HS-27A (cell line): Measurements from ENCODE around the gene GEMIN7.
"Not testable (repeated sequence)": the region's sequence is repeated elsewhere in the genome, so short reads cannot be mapped to it uniquely, and the experiment has no call there.

Experiments used
- DNase-seq: peaks from one replicate; pipeline ENCODE4 v3.0.0-alpha.2; 2012; ENCODE audit warnings: low read depth, missing footprints

GEMIN7 gene

DNA sequence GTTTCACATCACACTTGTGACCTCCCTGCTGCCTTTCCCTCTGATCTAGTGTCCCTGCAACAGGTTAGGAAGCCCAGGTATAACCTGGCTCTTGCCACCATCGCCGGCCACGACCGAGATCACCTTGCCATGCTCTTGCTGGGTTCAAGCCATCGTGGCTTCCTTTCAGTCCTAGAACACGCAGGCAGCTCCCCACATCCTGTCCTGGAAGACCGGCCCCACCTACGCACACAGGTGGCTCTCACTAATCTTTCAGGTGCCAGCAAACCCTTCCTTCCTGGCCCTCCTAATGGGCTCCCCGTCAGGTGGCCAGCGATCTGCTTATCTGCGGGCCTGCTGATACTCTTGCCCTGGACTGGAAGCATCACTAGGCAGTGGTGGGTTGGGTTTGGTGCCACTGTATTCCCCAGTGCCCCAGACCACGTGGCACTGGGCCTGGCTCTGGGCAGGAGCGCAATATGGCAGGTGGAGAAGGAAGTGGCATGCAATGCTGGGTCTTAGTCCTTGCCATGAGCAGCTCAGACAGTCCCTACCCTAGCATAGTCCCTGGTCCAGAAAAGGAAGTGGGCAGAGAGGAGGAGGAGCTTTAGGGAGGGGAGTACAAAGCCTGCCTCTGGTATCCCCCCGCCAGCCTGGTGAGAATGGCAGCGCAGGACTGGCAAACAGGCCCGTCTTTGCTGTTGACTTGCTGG is 25.7 kb downstream of the GEMIN7 start:
- no peak for DNase-seq

GRCh38 chr19:45106363-45106762 is 27.3 kb downstream of the GEMIN7 start:
- not testable (repeated sequence) for DNase-seq

DNA sequence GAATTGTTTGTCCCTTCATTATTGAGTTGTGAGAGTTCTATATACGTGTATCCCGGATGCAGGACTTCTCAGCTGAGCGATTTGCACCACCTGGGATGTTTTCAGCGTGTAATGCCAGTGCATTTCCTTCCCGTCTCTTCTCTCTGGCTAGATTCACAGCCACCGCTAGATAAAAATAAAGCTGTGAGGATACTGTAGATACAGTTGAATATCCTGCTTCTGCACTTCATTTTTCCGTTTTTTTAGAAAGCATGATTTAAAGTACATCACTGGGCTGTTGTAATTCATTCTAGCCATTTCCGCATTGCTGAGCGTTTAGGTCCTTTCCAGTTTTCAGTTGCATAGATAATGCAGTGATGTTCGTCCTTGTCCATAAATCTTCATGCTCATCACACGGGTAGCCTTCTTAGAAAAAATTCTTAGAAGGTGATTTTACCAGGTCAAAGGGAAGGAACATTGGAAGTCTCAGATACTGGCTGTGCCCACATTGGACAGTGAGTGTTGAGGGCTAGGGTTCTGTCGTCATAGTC is 28.6 kb downstream of the GEMIN7 start:
- DNase-seq: no peak

DNA sequence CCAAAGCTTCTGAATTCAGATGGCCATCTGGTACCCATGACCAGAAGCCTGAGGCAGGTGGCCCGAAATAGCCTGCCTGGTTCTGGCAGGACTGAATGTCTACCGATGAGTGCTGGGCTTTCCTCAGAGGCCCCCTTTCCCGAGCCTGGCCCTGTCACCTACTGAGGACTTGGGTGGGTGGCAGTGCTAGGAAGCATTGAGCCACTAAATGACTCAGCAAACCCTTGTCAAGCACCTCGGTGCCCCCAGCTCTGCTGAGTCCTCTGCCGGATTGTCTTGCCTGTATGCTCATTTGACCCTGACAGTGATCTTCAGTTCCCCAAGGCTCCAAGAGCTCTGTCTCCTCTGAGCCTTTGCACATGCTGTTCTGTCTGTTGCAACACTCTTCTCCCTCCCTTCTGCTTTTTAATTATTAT is 31.8 kb downstream of the GEMIN7 start:
- no peak for DNase-seq

DNA sequence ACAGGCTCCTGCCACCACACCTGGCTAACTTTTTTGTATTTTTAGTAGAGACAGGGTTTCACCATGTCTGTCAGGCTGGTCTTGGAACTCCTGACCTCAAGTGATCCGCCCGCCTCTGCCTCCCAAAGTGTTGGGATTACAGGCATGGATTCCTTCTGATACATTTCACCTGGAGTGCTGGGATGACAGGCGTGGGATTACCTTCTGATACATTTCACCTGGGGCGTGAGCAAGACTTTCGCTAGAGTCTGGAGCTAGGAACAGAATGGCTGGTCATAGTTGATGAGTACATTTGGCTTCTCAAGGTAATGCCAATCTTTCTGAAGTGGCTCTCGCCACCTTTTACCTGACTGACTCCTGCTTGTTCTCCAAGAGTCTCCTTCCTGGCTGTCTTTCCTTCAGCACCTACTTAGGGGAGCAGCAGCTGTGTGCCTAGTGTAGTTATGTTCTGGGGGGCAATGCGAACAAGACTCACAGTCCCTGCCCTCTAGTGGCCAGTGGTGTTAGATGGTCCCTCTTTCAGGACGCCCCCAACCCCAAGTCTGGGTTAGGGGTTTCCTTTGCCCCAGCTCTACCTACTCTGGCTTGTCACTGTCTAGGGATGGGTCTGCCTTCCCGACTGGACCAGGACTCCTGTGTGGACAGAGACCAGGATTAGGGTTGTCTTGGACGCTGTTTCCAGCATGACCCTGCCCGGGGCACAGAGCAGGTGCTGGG is 33.2 kb downstream of the GEMIN7 start:
- DNase-seq: no peak

DNA sequence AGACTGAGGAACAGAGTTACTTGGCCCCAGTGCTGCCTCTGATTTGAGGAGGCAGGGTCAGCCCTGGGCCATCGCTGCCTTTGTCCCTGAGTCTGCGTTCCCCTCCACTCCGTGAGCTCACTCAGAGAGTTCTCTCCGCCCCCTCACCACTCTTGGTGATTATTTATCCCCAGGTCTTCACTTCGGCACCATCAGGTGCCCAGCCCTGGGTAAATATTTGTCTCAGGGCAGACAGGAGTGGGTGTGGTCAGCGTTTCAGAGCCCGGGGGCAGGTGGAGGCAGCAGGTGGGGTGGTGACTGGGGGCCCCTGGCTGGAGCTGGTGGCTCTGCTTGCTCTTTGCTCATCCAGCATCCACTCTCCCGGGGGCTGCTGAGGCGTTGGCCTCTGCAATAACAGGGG is 34.6 kb downstream of the GEMIN7 start:
- no peak for DNase-seq

DNA sequence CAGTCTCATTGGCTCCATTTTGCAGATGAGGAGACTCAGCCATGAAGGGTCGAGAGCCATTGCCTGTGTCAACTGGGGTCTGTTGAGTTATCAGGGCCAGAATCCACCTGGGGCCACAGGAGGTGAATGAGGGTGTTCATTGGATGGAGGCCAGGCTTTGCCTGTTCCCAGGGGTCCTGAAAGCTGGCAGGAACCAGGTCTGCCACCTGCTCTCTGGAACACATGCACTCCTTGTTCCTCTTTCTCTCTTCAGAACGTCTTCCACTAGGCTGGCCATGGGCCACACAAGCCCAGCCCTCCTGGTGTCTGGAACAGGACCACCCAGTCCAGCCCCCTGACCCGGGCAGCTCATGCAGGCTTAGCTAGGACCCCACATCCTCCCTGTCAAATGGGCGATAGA is 35.1 kb downstream of the GEMIN7 start:
- DNase-seq: no peak

GRCh38 chr19:45115809-45116615 is 37.0 kb downstream of the GEMIN7 start:
- no peak for DNase-seq

GRCh38 chr19:45117167-45117594 is 38.1 kb downstream of the GEMIN7 start:
- no peak for DNase-seq

GRCh38 chr19:45117671-45118070 is 38.6 kb downstream of the GEMIN7 start:
- no peak for DNase-seq

GRCh38 chr19:45118106-45118505 is 39.0 kb downstream of the GEMIN7 start:
- DNase-seq: no peak

DNA sequence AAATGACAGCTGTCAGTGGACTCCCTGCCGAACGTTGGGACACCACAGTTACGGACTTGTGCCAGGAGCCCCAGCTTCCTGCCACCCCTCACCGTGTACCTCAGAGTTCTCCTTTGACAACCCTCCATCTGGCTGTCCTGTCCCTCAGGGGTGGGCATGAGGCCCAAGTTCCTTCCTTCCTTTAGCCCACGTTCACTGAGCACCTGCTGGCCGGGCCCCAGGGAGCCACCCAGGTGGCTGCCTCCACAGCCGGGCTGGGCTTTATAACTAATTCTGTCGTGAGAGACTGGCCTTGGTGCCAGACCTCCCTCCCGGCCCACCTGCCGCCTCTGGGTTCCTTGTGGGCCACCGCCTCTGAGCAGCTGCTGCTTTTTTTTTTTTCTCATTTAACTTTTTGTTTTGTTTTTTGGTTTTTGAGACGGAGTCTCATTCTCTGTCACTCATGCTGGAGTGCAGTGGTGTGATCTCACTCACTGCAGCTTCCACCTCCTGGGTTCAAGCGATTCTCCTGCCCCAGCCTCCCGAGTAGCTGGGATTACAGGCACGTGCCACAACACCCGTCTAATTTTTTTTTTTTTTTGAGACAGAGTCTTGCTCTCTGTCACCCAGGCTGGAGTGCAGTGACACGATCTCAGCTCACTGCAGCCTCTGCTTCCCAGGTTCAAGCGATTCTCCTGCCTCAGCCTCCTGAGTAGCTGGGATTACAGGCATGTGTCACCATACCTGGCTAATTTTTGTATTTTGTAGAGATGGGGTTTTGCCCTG is 39.7 kb downstream of the GEMIN7 start:
- DNase-seq: not testable (repeated sequence)

GRCh38 chr19:45119582-45119981 is 40.5 kb downstream of the GEMIN7 start:
- no peak for DNase-seq

DNA sequence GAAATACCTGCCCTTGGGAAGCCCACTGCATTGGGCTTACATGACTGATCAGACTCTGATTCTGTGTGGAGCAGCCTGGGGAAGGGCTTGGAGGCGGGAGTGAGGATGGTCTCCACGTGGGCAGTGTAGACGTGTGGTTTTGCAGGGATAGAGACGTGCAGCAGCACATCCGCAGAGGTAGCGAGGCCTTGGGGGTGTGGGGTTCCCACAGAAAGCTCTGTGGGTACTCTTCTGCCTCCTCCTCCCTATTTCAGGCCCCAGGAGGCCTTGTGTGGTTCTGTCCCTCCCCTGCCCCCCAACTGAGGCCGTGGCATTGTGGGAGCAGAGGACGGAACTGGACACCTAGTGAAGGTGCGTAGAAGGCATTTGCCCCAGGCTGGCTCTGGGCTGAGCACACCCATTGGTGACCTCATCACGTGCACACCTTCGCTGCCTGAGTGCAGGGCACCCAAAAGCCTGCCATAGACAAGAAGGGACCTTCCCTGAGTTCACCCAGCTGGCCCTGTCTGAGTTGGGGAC is 42.8 kb downstream of the GEMIN7 start:
- no peak for DNase-seq

DNA sequence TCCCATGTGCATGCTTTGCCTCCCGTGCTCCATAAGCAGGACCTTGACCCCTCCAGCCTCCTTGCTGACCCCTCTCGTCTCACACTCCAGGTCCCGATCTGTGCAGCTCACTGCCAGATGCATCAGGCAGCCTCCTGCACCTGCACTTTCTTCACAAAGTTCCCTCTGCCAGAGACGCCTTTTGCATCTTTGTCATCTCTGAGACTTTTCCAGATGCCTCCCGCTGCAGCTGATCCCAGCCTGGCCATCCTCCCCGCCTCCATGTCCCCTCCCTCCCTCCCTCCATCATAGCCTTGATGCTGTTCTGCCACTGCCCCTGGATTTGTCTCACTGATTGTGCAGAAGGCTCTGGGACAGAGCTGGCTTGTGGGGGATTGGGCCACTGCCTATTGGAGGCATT is 43.8 kb downstream of the GEMIN7 start:
- no peak for DNase-seq

DNA sequence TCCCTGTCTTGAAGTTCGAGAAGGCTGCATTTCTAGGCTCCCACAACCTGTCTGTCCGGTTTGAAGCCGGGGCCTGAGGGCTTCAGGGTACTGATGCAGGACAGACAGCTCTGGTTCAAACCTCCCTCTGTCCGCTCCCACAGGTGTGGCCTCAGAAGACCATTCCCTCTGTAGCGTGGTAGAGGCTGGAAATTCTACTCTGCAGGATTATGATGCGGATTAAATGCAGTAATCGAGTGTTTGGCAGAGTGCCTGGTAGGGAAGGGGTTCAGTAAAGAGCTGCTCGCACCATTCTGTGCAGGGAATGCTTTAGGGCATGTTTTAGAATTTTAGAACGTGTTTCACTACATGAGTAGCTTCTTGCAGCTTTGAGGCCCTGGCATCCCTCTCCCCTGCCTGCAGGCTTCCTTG is 44.4 kb downstream of the GEMIN7 start:
- DNase-seq: no peak

- DNase-seq: no peak
Observed at GRCh38 chr19:45124021-45124420, 45.0 kb downstream of the GEMIN7 start.

- no peak for DNase-seq
Observed at GRCh38 chr19:45125360-45125759, 46.3 kb downstream of the GEMIN7 start.

DNA sequence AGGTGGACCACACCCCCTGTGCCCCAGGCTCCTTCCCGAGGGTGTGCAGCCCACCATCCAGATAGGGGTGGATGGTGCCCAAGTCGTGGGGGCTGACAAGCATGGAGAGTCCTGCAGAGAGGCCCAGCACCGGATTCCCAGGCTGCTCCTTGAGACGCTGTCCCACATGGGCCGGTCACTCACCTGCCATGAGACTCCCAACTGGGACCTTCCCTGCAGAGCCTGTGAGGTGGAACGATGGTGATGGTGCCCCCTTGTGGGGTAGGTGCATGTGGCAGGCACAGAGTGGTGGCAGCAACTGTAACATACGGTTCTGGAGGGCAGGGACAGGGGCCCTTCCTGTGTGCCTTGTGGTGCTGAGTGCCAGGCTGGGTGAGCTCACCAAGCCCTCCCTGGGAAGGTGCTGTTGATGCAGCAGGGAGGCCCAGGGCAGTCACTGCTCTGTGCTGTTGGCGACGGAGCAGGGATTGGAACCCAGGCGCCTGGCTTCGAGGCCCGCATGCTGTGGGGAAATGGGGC is 47.0 kb downstream of the GEMIN7 start:
- DNase-seq: no peak

GRCh38 chr19:45126654-45127053 is 47.6 kb downstream of the GEMIN7 start:
- no peak for DNase-seq

GRCh38 chr19:45128146-45128545 is 49.1 kb downstream of the GEMIN7 start:
- DNase-seq: no peak
